GM18526 (cell line): ENCODE results near the gene AEBP2.

Experiments
- POLR2A ChIP-seq: IDR thresholded peaks from 3 replicates; pipeline ENCODE4 v1.6.1; 2011; ENCODE audit not compliant: insufficient read length; ENCODE audit errors: extremely low read depth

The AEBP2 gene

DNA sequence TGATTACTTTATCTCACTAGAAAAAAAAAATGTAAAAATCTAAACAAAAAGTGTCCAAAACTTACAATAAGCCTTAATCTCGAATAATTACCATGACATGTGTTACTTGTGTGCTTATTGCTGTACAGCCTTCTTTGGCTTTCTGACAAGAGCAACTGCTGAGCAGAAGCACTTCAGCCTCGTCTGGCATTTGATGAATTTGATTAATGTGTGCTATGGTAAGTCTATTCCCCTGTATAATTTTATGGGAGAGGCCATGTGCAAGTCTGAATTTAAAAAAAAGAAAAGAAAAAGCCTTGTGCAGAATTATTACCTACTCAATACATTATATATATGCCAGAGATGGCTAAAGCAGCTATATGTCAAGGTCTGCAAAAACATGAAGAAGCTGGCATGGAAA, 113.9 kb downstream of the AEBP2 start:
- TF ChIP-seq POLR2A: no peak

DNA sequence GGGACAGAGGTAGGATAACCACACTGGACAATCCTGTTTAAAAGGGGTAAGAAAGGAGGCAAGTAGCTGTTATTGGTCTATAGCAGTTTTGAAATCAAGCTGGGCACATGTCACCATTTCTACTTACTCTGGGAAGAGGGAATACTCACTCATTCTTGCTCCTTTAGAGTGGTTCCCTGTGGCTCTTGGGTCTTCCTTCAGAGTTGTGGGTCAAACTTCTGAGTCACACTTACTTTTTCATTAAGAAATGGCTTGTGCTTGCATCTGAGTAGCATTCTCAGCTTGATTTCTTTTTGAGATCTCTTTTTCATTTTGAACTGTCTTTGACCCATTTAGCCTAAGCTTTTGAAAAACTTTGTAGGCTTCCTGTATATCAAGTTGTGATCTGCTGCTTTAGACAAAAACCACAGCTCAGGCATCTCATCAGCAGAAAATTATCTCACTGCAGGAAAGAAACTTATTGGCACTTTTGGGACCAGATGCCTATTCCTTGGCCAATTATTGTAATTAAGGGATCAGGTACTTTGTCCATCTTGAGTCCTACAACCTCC, 122.2 kb downstream of the AEBP2 start:
- TF ChIP-seq POLR2A: no peak
